Skeletal muscle tissue (tissue), 4 donors: ENCODE data around the gene G6PD. TPM values are rescaled to one million over a fixed set of nuclear protein-coding genes. Genes with fewer than 3 reads are reported as not detected.
"Not testable (repeated sequence)": the region's sequence is repeated elsewhere in the genome, so short reads cannot be mapped to it uniquely, and the experiment has no call there.

Source experiments
- H3K27ac ChIP-seq: one replicate; pipeline ENCODE4 v1.7.0; 2013; ENCODE audit warnings: mild to moderate bottlenecking, low read depth, low read length, inconsistent platforms
- H3K27me3 ChIP-seq, 3 donors: one replicate each; pipeline ENCODE4 v1.7.0; 2013; ENCODE audit warnings: low read length in 3 of 3; ENCODE audit not compliant: control insufficient read depth in 3 of 3, insufficient read depth in 3 of 3
- H3K36me3 ChIP-seq, 3 donors: one replicate each; pipeline ENCODE4 v1.7.0; 2013; ENCODE audit warnings: low read length in 3 of 3; ENCODE audit not compliant: control insufficient read depth in 3 of 3, insufficient read depth in 3 of 3
- H3K4me1 ChIP-seq, 3 donors: one replicate each; pipeline ENCODE4 v1.7.0; 2013; ENCODE audit warnings: low read length in 3 of 3, mild to moderate bottlenecking in 3 of 3; ENCODE audit not compliant: control insufficient read depth in 3 of 3, insufficient read depth in 3 of 3
- H3K4me3 ChIP-seq, 3 donors: one replicate each; pipeline ENCODE4 v1.7.0; 2013; ENCODE audit warnings: low read length in 3 of 3
- H3K9ac ChIP-seq, 3 donors: one replicate each; pipeline ENCODE4 v1.7.0; 2013; ENCODE audit warnings: low read length in 3 of 3, mild to moderate bottlenecking in 3 of 3, moderate library complexity in 2 of 3, low read depth in 1 of 3
- H3K9me3 ChIP-seq, 3 donors: one replicate each; pipeline ENCODE4 v1.7.0; 2013; ENCODE audit warnings: low read length in 3 of 3; ENCODE audit not compliant: control insufficient read depth in 3 of 3
- total RNA-seq: library from RNA; depleted of rRNA; stranded (reverse); fragments of >200 nt; gene quantifications from one replicate; pipeline ENCODE4 v1.2.3, GENCODE V29; 2014
- donor health status: Osteomylitis.

Gene G6PD
- total RNA-seq, 1 donor from 2014 or later = 10.4 TPM

DNA sequence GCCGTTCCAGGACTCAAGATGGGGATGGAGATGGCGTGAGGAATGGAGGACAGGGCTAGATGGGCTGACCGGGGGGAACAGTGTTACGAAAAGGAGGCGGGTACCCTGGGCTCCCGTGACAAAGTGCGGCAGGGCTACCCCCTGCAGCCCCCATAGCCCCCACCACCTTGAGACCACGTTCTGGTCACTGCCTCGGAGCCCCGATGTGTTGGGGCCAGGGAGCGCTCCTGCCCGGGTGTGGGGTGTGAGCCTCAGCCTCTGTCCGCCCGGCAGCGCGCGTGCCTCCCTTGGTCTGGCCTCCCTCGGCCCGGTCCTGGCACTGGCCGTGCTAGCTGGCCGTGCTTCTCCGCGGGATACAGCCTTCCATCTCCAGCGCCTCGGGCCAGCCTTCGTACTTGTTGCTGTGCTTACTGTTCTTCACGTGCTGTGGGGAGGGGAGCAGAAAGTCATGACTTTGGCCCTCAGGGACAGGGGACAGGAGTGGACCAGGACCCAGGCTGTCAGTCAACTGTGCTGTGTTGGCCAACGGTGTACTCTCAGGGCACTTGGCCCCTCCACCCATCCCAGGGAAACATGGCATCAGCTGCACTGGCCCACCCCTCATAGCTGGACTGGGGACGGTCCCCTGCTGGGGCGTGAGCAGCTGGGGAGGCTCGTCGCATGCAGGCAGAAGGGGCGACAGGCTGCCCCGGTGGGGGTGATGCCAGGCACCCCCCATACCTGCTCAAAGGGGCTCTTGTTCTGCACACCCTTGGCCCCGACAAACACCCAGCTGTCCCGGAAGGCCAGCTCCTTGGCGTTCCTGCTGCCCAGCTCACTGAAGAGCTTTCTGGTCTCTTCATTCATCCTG, 39.9 kb downstream of the G6PD start:
- peaks cover 12 to 19% (median 19%) of the 10 kb centered on the region in 3 donors for H3K36me3 ChIP-seq
- H3K27me3 ChIP-seq = peaks cover 0 to 4% (median 0%) of the 10 kb centered on the region in 3 donors
- H3K4me1 ChIP-seq = no peaks in the 10 kb centered on the region
- H3K27ac ChIP-seq = no peak overlapping the region
- H3K9ac ChIP-seq = no peak overlapping the region
- no peaks in the 10 kb centered on the region for H3K9me3 ChIP-seq
- H3K4me3 ChIP-seq = no peak overlapping the region

DNA sequence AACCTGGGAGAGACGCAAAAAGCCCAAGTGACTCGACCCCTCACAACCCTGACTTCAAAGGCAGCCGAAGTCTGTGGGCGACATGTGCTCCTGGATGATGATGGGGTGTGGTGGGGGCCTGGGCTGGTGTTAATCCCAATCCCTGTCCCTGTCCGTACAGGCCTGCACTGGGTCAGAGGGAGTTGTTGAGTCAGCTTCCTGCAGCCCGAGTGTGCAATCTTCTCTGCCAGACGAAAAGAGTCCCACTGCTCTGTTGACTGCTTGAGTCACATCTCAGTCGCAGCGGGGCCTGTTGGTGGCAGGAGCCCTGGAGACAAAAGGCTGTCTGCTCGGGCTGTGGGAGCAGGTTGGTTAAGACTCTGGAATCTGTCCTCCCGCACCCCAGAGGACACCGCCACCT, 40.9 kb downstream of the G6PD start:
- no peaks in the 10 kb centered on the region for H3K9me3 ChIP-seq
- peaks cover 12 to 19% (median 19%) of the 10 kb centered on the region in 3 donors for H3K36me3 ChIP-seq
- peaks cover 0 to 4% (median 0%) of the 10 kb centered on the region in 3 donors for H3K27me3 ChIP-seq
- H3K27ac ChIP-seq = no peak overlapping the region
- H3K9ac ChIP-seq = no peak overlapping the region
- no peak overlapping the region for H3K4me3 ChIP-seq
- H3K4me1 ChIP-seq = no peaks in the 10 kb centered on the region

DNA sequence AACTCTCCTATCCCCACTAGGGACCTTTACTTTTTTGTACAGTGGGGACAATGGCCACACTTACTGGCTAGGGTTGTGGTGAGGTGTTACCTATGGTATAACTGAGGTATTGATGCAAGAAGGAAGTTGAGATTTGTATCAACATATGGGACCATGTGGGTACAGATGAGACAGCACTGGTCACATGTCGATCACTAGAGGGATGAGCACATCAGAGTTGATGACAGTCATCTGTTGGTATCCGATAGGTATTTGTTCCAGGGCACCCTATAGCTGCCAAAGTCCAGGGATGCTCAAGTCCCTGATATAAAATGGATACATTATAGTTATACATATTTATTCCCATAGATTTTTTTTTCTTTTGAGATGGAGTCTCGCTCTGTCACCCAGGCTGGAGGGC, 43.7 kb downstream of the G6PD start:
- H3K4me3 ChIP-seq = no peak overlapping the region
- H3K27me3 ChIP-seq = peaks cover 0 to 4% (median 0%) of the 10 kb centered on the region in 3 donors
- H3K9me3 ChIP-seq = no peaks in the 10 kb centered on the region
- no peak overlapping the region for H3K27ac ChIP-seq
- H3K4me1 ChIP-seq = no peaks in the 10 kb centered on the region
- peaks cover 8 to 11% (median 10%) of the 10 kb centered on the region in 3 donors for H3K36me3 ChIP-seq
- H3K9ac ChIP-seq = no peak overlapping the region

DNA sequence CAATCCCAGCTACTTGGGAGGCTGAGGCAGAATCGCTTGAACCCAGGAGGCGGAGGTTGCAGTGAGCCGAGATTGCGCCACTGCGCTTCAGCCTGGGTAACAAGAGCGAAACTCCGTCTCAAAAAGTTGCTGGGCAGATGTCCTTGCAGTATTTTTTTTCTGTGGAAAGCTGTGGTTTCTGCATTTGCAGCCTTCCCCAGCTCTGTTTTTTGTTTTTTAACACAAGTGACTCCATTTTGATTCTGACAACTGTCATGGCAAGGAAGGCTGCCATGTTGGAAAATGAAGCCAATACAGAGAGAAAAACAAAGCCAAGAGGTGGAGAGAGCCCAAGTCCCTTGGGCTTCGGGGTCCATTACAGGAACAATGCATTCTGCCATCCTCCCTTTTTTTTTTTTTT, 44.5 kb downstream of the G6PD start:
- no peak overlapping the region for H3K9ac ChIP-seq
- H3K4me1 ChIP-seq = no peaks in the 10 kb centered on the region
- peaks cover 8 to 10% (median 9%) of the 10 kb centered on the region in 3 donors for H3K36me3 ChIP-seq
- no peak overlapping the region for H3K27ac ChIP-seq
- peaks cover 0 to 4% (median 0%) of the 10 kb centered on the region in 3 donors for H3K27me3 ChIP-seq
- H3K4me3 ChIP-seq = no peak overlapping the region
- no peaks in the 10 kb centered on the region for H3K9me3 ChIP-seq

DNA sequence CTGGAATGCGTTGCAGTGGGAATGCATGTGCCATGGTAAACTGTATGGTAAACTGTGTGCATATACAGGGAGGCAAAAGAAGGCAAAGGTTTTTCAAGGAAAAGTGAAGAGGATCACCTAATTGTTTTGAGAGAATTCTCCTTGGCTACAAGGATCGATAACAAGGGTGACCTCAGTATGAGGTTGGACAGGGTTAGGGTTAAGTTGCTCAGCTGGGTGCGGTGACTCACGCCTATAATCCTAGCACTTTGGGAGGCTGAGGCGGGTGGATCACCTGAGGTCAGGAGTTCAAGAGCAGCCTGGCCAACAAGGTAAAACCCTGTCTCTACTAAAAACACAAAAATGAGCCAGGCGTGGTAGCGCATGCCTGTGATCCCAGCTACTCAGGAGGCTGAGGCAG, 45.2 kb downstream of the G6PD start:
- not testable (repeated sequence) for H3K9me3 ChIP-seq, H3K27me3 ChIP-seq, H3K4me3 ChIP-seq, H3K4me1 ChIP-seq, H3K36me3 ChIP-seq, H3K27ac ChIP-seq, H3K9ac ChIP-seq

DNA sequence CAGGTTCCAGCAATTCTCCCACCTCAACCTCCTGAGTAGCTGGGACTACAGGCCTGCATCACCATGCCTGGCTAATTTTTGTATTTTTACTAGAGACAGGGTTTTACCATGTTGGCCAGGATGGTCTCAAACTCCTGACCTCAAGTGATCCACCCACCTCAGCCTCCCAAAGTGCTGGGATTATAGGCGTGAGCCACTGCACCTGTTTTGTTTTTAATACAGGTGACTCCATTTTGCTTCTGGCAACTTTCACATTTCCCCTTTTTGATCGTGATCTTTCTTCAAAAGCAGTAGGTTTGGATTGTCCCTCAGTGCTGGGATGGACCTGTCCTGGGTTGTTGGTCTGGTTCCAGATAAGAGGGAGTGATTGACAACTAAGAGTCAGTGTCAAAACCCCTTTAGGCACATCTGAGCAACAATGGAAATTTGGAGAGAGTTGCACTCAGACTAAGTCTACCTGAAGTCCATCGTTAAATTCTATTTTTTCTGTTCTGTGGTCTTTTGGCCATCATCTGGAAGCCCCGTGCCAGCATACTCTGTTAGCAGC, 50.0 kb downstream of the G6PD start:
- not testable (repeated sequence) for H3K27ac ChIP-seq, H3K9me3 ChIP-seq, H3K27me3 ChIP-seq, H3K4me3 ChIP-seq, H3K9ac ChIP-seq, H3K36me3 ChIP-seq, H3K4me1 ChIP-seq

DNA sequence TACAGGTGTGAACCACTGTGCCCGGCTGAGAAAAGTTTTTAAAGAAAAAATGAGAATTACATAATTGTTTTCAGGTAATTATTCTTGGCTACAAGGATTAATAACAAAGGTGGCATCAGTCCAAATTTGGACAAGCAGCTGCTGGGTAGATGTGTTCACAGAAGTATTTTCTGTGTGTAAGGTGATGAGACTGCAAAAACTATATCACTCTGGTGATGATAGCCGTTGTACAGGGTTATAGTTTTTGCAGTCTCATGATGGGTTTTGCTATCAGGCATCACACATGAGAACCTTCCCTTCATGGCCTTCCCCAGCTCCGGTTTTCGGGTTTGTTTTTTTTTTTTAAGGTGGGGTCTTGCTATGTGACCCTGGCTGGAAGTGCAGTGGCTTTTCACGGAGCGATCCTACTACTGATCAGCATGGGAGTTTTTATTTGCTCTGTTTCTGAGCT, 51.1 kb downstream of the G6PD start:
- no peak overlapping the region for H3K9ac ChIP-seq
- H3K4me3 ChIP-seq = no peak overlapping the region
- H3K27ac ChIP-seq = no peak overlapping the region
- no peaks in the 10 kb centered on the region for H3K36me3 ChIP-seq
- peaks cover 0 to 2% (median 0%) of the 10 kb centered on the region in 3 donors for H3K4me1 ChIP-seq
- H3K27me3 ChIP-seq = no peaks in the 10 kb centered on the region
- H3K9me3 ChIP-seq = no peaks in the 10 kb centered on the region

DNA sequence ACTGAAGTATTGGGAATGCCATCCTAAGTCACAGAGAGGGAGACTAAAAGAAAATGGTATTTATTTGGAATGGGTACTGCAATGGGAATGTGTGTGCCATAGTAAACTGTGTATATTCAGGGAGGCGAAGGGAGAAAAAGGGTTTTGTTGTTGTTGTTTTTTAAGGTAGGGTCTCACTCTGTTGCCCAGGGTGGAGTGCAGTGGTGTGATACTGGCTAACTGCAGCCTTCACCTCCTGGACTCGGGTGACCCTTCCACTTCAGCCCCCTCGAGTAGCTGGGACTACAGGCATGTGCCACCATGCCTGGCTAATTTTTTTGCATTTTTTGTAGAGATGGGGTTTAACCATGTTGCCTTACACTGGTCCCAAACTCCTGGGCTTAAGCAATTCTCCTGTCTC, 51.9 kb downstream of the G6PD start:
- no peaks in the 10 kb centered on the region for H3K27me3 ChIP-seq
- no peak overlapping the region for H3K27ac ChIP-seq
- H3K4me1 ChIP-seq = peaks cover under 1 to 5% (median 4%) of the 10 kb centered on the region in 3 donors
- H3K4me3 ChIP-seq = no peak overlapping the region
- no peaks in the 10 kb centered on the region for H3K9me3 ChIP-seq
- no peaks in the 10 kb centered on the region for H3K36me3 ChIP-seq
- H3K9ac ChIP-seq = no peak overlapping the region

DNA sequence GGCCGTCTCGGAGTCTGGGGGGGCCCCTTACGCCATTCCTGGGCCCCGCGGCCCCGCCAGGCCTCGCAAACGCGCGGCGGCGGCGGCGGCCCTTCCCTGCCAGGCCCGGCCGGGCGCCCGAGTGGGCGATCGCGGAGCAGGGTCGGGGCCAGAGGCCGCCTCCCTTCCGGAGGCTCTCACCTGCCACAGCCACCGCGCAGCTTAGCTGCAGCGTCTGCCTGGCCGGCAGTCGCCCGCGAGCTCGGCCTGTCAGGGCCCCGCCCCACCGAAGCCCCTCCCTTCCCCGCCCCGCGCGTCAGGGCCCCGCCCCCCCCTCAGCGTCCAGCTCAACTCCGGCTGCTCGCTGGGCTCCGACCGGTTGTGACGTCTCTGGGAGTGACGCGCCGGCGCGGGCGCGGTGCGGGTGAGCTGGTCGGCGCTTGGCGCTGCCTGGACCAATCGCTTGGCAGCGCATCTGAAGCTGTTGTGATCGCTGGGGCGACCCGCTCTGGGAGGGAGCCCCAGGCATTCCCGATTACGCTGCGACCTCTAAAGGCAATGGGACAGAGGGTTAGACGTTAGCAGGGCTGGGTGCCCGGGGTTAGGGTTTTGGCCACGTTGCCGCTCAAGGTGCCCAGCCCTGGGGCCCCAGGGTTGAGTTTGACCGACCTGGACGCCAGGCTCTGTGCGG, 56.1 kb downstream of the G6PD start, which contains the start of gene SLC10A3:
Gene SLC10A3 (minus strand): TSS at position 216 of the 670 bp plus-strand sequence. CDS start 1,689 bp downstream, outside the sequence.
- peaks cover 0 to 5% (median 4%) of the 10 kb centered on the region in 3 donors for H3K36me3 ChIP-seq
- no peaks in the 10 kb centered on the region for H3K9me3 ChIP-seq
- H3K9ac ChIP-seq = peak within 1 kb of the TSS; percentile 81 to 88 (median 82)
- H3K27ac ChIP-seq = peak within 1 kb of the TSS; percentile 92
- peaks cover 7 to 22% (median 16%) of the 10 kb centered on the region in 3 donors for H3K4me1 ChIP-seq
- no peaks in the 10 kb centered on the region for H3K27me3 ChIP-seq
- peak within 1 kb of the TSS; percentile 70 to 81 (median 79) for H3K4me3 ChIP-seq
